Left ventricle myocardium inferior (tissue), 1 donor: ENCODE data around the gene TNFRSF14. TPM values are rescaled to one million over a fixed set of nuclear protein-coding genes. Genes with fewer than 3 reads are reported as not detected.

Experiments used
- DNase-seq: peaks from one replicate; pipeline ENCODE4 v3.0.0-alpha.2; 2020
- H3K27ac ChIP-seq: fragments of 200-600 bp; replicated peaks from 2 replicates; pipeline ENCODE4 v1.8.0; 2021
- H3K27me3 ChIP-seq: fragments of 200-600 bp; 2 replicates; pipeline ENCODE4 v1.8.0; 2021; ENCODE audit warnings: low read depth
- H3K36me3 ChIP-seq: fragments of 200-600 bp; 2 replicates; pipeline ENCODE4 v1.8.0; 2021
- H3K4me1 ChIP-seq: fragments of 200-600 bp; 2 replicates; pipeline ENCODE4 v1.8.0; 2021
- H3K4me3 ChIP-seq: fragments of 200-600 bp; 2 replicates; pipeline ENCODE4 v1.8.0; 2021; ENCODE audit warnings: mild to moderate bottlenecking, moderate library complexity
- H3K9me3 ChIP-seq: fragments of 200-600 bp; replicated peaks from 2 replicates; pipeline ENCODE4 v1.8.0; 2021
- CTCF ChIP-seq: fragments of 200-600 bp; IDR thresholded peaks from 2 replicates; pipeline ENCODE4 v1.8.0; 2021; ENCODE audit warnings: antibody characterized with exemption, mild to moderate bottlenecking, borderline replicate concordance
- intact Hi-C: fragments of 100-400 bp; cut with micrococcal nuclease; formaldehyde crosslinking; loops from one replicate; pipeline ENCODE4 v1.11.0; 2022
- total RNA-seq: library from RNA; stranded (reverse); fragmentation: NEBNext Ultra II Directional; extraction: Animal tissue kit (Norgen Biotek cat#: 25700); gene quantifications from one replicate; pipeline ENCODE4 v1.2.1, GENCODE V29; 2021
- donor health status: DM: no; HTN: yes; CAD: no; lungs with severe emphysema.

Gene TNFRSF14
- total RNA-seq, 1 donor from 2014 or later, result 13.7 TPM

DNA sequence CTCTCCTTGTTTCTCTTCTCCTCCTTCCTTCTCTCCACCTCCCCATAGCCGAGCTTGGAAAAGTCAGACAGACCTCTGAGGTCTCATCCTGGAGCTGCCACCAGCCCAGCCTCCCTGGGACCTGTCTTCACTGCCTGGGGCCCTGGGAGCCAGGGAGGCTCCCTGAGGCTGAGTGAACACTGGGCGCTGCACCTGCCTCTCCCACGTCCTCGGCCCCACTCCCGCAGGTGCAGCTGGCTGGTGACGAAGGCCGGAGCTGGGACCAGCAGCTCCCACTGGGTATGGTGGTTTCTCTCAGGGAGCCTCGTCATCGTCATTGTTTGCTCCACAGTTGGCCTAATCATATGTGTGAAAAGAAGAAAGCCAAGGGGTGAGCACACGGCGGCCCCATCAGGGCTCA is 5.3 kb downstream of the TNFRSF14 start:
- DNase-seq, result no peak
- no peaks in the 10 kb centered on the region for H3K9me3 ChIP-seq
- peaks cover 38% of the 10 kb centered on the region for H3K4me1 ChIP-seq
- no peak for TF ChIP-seq CTCF
- no peak overlapping the region for H3K27ac ChIP-seq
- peaks cover 35% of the 10 kb centered on the region for H3K36me3 ChIP-seq
- no peak overlapping the region for H3K4me3 ChIP-seq
- intact Hi-C loops, result no loop called here
- peaks cover 19% of the 10 kb centered on the region for H3K27me3 ChIP-seq

DNA sequence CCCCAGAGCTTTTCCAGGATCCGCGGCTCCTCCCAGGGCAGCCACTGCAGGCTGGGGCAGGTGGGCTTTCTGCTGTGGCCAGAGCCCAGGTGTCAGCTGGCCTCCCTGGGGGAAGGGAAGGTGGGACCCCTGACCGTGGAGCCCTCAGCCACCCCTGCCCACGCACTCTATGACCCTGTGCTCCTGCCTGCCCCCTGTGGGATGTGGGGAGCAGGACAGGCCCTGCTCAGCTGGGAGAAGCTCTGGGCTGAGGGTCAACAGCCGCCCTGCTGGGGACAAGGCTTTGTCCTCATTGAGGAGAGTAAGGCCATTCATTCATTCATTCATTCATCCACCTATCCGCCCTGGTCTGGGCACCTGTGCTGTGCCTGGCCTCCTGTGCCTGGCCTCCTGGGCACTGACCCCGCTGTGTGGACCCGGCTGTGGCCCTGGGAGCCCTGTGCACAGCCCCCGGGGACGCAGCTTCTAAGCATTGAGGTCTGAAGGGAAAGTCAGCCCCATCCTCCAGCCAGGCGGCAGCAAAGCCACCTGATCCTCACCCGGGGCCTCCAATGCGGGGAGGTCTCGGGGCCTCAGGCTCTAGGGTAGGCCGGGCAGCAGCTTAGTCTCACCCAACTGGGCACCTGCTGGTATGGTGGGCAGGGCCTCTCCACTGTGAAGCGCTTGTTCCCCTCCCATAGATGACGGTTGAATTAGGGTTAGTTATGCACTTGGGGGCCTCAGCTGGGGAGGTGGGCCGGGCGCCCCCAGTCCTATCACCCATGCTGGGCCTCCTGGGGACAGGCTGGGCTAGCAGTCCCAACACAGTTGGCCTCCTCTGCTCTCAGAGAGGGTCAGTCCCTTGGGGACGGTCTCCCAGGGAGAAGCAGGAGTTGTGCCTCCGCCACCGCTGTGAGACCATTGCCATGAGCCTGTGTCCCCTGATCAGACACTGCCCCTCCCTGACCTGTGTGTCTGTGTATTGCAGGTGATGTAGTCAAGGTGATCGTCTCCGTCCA is 6.0 kb downstream of the TNFRSF14 start:
- peak; percentile 42 for TF ChIP-seq CTCF
- DNase-seq, result no peak
- Histone ChIP-seq H3K4me1 (peaks cover 31% of the 10 kb centered on the region), H3K4me3 (no peak overlapping the region), H3K9me3 (no peaks in the 10 kb centered on the region), H3K27ac (no peak overlapping the region), H3K36me3 (peaks cover 35% of the 10 kb centered on the region), H3K27me3 (peaks cover 23% of the 10 kb centered on the region)
- intact Hi-C loops, result no loop called here

- Histone ChIP-seq H3K27ac (no peak overlapping the region), H3K4me1 (peaks cover 20% of the 10 kb centered on the region), H3K9me3 (no peaks in the 10 kb centered on the region), H3K4me3 (no peak overlapping the region), H3K36me3 (peaks cover 33% of the 10 kb centered on the region), H3K27me3 (peaks cover 27% of the 10 kb centered on the region)
- DNase-seq, result no peak
- TF ChIP-seq CTCF, result no peak
- intact Hi-C loops, result no loop called here
Measured at GRCh38 chr1:2563205-2563604, 7.0 kb downstream of the TNFRSF14 start.

- peaks cover 31% of the 10 kb centered on the region for H3K27me3 ChIP-seq
- no peaks in the 10 kb centered on the region for H3K9me3 ChIP-seq
- H3K27ac ChIP-seq, result no peak overlapping the region
- intact Hi-C loops, result no loop called here
- peaks cover 10% of the 10 kb centered on the region for H3K4me1 ChIP-seq
- H3K36me3 ChIP-seq, result peaks cover 23% of the 10 kb centered on the region
- DNase-seq, result no peak
- TF ChIP-seq CTCF, result no peak
- H3K4me3 ChIP-seq, result no peak overlapping the region
Measured at GRCh38 chr1:2564006-2564814, 8.0 kb downstream of the TNFRSF14 start.

GRCh38 chr1:2564815-2565374 is 8.7 kb downstream of the TNFRSF14 start:
- Histone ChIP-seq H3K4me1 (peaks cover 4% of the 10 kb centered on the region), H3K27ac (no peak overlapping the region), H3K27me3 (peaks cover 31% of the 10 kb centered on the region), H3K9me3 (no peaks in the 10 kb centered on the region), H3K36me3 (peaks cover 16% of the 10 kb centered on the region), H3K4me3 (no peak overlapping the region)
- TF ChIP-seq CTCF, result no peak
- intact Hi-C loops, result no loop called here
- DNase-seq, result no peak
